GM19035 (cell line): Measurements from ENCODE around the gene PTPN20.
"Not testable (repeated sequence)": the region's sequence is repeated elsewhere in the genome, so short reads cannot be mapped to it uniquely, and the experiment has no call there.

Experiments used
- ATAC-seq: cut with Tn5 transposase; IDR thresholded peaks from one replicate; pipeline ENCODE4 v1.9.1; 2021; ENCODE audit not compliant: unreplicated experiment

Gene PTPN20

GRCh38 chr10:46911144-46911876 lies at the start of gene PTPN20:
TSS of gene PTPN20 (plus strand) at chr10:46911428. CDS start at chr10:46932500, 21,072 bp downstream.
- ATAC-seq, result peak; percentile 81

- ATAC-seq, result not testable (repeated sequence)
These were observed 41.5 kb upstream of the PTPN20 start for GRCh38 chr10:46869716-46870115.

- not testable (repeated sequence) for ATAC-seq
These were observed 39.6 kb upstream of the PTPN20 start for GRCh38 chr10:46871583-46871982.

GRCh38 chr10:46875304-46875703 lies 35.9 kb upstream of the PTPN20 start:
- ATAC-seq, result not testable (repeated sequence)

GRCh38 chr10:46876773-46877172 lies 34.5 kb upstream of the PTPN20 start:
- not testable (repeated sequence) for ATAC-seq

- not testable (repeated sequence) for ATAC-seq
These were observed 32.5 kb upstream of the PTPN20 start for GRCh38 chr10:46878761-46879160.

GRCh38 chr10:46890813-46891611 lies 20.2 kb upstream of the PTPN20 start:
- not testable (repeated sequence) for ATAC-seq

- not testable (repeated sequence) for ATAC-seq
These were observed 14.2 kb upstream of the PTPN20 start for GRCh38 chr10:46896762-46897692.

- ATAC-seq, result not testable (repeated sequence)
These were observed 10.0 kb upstream of the PTPN20 start for GRCh38 chr10:46901247-46901646.

- not testable (repeated sequence) for ATAC-seq
These were observed 7.4 kb upstream of the PTPN20 start for GRCh38 chr10:46903874-46904273.

GRCh38 chr10:46906359-46906758 lies 4.9 kb upstream of the PTPN20 start:
- not testable (repeated sequence) for ATAC-seq

- ATAC-seq, result not testable (repeated sequence)
These were observed 3.8 kb upstream of the PTPN20 start for GRCh38 chr10:46907185-46908117.

GRCh38 chr10:46922498-46922897 lies 11.3 kb downstream of the PTPN20 start:
- ATAC-seq, result not testable (repeated sequence)

- not testable (repeated sequence) for ATAC-seq
These were observed 13.9 kb downstream of the PTPN20 start for GRCh38 chr10:46925156-46925555.

- not testable (repeated sequence) for ATAC-seq
These were observed 14.6 kb downstream of the PTPN20 start for GRCh38 chr10:46925853-46926252.

- ATAC-seq, result not testable (repeated sequence)
These were observed 17.6 kb downstream of the PTPN20 start for GRCh38 chr10:46928810-46929209.

GRCh38 chr10:46932383-46932782 lies 21.2 kb downstream of the PTPN20 start:
- not testable (repeated sequence) for ATAC-seq

GRCh38 chr10:46941091-46941490 lies 29.9 kb downstream of the PTPN20 start:
- ATAC-seq, result not testable (repeated sequence)

- ATAC-seq, result not testable (repeated sequence)
These were observed 37.7 kb downstream of the PTPN20 start for GRCh38 chr10:46948687-46949518.
